Keratinocyte (primary cell): ENCODE data around the gene DDIT4.

Experiments
- CTCF ChIP-seq, 3 experiments: IDR thresholded peaks in 1 of 3; conservative IDR thresholded peaks in 1 of 3; optimal IDR thresholded peaks in 1 of 3; 2 replicates in 2 of 3; 3 replicates in 1 of 3; pipeline versions ENCODE3 to v1.5.1; 2011; ENCODE audit warnings: low read length in 3 of 3, mild to moderate bottlenecking in 3 of 3, moderate library complexity in 2 of 3, control low read depth in 1 of 3, inconsistent platforms in 1 of 3; ENCODE audit not compliant: insufficient read depth in 2 of 3; ENCODE audit errors: extremely low read depth in 1 of 3
- EZH2 ChIP-seq: IDR thresholded peaks from one replicate; pipeline ENCODE4 v1.6.1; 2012; ENCODE audit warnings: inconsistent platforms, mild to moderate bottlenecking, low read length, moderate library complexity

DNA sequence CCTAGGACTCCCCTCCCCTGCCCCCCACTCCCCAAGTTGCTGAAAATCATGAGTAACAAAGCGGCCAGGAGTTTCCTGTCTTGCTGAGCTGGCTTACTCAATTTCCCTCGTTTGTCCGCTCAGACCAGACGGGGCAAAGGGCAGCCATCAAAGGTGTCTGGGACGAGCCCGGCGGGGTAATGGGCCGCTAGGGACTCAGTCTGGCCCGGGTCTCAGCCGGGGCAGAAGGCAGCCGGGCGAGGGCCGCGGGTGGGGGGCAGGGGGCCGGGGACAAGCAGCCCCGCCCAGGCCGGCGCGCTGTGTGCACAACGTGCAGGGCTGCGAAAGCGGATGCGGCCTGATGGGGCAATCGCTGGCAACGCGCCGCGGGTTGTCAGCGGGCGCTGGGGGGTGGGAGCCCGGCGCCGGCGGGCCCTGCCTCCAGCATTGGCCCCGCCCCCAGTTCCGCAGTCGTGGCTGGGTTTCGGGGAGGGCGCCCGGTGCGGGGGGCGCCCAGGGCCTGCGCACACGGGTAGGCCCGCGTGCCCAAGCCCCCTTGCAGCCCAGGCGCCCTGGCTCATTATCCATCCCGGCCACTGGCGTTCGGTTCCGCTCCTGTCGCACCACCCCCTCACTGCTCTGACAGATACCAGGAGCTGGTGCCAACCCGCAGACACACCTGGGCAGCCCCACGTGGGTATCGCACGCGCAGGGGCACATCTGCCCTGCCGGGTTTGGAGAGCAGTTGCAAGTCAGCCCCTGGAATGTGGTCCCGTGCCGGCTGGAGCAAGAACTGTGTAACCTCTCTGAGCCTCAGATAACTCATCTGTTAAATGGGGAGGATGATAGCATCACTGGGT, 45.9 kb downstream of the DDIT4 start:
- TF ChIP-seq CTCF (optimal IDR thresholded peaks at IDR 0.05 in 1 of 3, IDR thresholded peaks at IDR 0.05 in 1 of 3, conservative IDR thresholded peaks at IDR 0.05 in 1 of 3; ENCODE audit: extremely low read depth in 1 of 3, insufficient read depth in 2 of 3, low read length in 3 of 3) (no peak), EZH2 (no peak)
